ENCODE results near the gene R3HDM2. TPM values are rescaled to one million over a fixed set of nuclear protein-coding genes. Genes with fewer than 3 reads are reported as not detected.

The R3HDM2 gene
- total and polyA plus RNA-seq, 2 of the 13 experiments (the other 11 are each of a cell fraction or from before 2014, with no cell fraction given), result 11.1 to 23.5 TPM

DNA sequence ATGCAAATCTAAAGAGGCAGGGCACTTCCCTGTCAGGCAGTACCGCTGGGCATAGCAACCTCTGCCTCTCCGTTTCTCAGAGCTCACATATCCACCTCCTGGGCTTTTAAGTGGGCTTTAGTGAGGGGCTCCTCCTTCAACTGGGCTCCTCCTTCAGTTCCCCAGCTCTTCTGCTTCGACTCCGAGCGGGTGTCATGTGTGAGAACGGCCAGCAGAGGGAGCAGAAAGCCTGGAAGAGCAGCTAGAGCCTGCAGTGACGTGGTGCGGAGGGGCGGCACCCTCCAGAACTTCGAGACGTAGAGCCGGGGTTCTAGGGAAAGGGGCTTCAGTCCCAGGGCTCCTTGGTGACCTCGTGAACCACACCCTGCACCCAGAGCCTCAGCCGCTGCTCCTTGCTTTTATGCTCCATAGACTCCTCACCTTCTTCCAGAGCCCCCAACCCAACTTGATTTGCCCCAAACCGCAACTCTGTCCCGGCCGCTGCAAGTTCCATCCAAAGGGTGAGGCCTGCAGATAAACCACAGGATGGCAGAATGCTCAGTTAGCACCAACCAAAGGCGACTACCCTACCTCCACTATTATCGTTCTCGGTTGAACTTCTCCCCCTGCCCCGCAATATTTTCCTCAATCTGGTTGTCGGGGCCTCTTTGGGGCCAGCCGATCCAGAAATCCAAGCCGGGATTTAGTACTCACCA is 28.4 kb upstream of the R3HDM2 start (continued):
- TF ChIP-seq, protein P1, sequence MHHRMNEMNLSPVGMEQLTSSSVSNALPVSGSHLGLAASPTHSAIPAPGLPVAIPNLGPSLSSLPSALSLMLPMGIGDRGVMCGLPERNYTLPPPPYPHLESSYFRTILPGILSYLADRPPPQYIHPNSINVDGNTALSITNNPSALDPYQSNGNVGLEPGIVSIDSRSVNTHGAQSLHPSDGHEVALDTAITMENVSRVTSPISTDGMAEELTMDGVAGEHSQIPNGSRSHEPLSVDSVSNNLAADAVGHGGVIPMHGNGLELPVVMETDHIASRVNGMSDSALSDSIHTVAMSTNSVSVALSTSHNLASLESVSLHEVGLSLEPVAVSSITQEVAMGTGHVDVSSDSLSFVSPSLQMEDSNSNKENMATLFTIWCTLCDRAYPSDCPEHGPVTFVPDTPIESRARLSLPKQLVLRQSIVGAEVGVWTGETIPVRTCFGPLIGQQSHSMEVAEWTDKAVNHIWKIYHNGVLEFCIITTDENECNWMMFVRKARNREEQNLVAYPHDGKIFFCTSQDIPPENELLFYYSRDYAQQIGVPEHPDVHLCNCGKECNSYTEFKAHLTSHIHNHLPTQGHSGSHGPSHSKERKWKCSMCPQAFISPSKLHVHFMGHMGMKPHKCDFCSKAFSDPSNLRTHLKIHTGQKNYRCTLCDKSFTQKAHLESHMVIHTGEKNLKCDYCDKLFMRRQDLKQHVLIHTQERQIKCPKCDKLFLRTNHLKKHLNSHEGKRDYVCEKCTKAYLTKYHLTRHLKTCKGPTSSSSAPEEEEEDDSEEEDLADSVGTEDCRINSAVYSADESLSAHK (CRISPR knock-in tag; IDR thresholded peaks at IDR 0.05; ENCODE audit: borderline replicate concordance), result no peak
- TF ChIP-seq, protein P2, sequence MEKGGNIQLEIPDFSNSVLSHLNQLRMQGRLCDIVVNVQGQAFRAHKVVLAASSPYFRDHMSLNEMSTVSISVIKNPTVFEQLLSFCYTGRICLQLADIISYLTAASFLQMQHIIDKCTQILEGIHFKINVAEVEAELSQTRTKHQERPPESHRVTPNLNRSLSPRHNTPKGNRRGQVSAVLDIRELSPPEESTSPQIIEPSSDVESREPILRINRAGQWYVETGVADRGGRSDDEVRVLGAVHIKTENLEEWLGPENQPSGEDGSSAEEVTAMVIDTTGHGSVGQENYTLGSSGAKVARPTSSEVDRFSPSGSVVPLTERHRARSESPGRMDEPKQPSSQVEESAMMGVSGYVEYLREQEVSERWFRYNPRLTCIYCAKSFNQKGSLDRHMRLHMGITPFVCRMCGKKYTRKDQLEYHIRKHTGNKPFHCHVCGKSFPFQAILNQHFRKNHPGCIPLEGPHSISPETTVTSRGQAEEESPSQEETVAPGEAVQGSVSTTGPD (CRISPR knock-in tag; IDR thresholded peaks at IDR 0.05), result no peak
- TF ChIP-seq ELF1 (CRISPR knock-in tag; IDR thresholded peaks at IDR 0.05) (no peak), ATF7 (IDR thresholded peaks at IDR 0.05) (no peak), ATF7 (CRISPR knock-in tag; IDR thresholded peaks at IDR 0.05) (no peak), TBX3 (IDR thresholded peaks at IDR 0.05; ENCODE audit: borderline replicate concordance) (no peak), KMT2B (CRISPR knock-in tag; IDR thresholded peaks at IDR 0.05) (no peak), NBN (conservative IDR thresholded peaks at IDR 0.05) (no peak)
- TF ChIP-seq, protein P3, sequence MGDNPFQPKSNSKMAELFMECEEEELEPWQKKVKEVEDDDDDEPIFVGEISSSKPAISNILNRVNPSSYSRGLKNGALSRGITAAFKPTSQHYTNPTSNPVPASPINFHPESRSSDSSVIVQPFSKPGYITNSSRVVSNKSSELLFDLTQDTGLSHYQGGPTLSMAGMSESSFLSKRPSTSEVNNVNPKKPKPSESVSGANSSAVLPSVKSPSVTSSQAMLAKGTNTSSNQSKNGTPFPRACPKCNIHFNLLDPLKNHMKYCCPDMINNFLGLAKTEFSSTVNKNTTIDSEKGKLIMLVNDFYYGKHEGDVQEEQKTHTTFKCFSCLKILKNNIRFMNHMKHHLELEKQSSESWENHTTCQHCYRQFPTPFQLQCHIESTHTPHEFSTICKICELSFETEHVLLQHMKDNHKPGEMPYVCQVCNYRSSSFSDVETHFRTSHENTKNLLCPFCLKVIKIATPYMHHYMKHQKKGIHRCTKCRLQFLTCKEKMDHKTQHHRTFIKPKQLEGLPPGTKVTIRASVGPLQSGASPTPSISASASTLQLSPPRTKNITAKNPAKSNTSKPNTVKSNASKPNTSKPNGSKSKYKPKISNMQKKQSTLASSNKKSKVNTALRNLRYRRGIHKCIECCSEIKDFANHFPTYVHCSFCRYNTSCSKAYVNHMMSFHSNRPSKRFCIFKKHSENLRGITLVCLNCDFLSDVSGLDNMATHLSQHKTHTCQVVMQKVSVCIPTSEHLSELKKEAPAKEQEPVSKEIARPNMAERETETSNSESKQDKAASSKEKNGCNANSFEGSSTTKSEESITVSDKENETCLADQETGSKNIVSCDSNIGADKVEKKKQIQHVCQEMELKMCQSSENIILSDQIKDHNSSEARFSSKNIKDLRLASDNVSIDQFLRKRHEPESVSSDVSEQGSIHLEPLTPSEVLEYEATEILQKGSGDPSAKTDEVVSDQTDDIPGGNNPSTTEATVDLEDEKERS (CRISPR knock-in tag; IDR thresholded peaks at IDR 0.05), result no peak
- TF ChIP-seq, protein P4, sequence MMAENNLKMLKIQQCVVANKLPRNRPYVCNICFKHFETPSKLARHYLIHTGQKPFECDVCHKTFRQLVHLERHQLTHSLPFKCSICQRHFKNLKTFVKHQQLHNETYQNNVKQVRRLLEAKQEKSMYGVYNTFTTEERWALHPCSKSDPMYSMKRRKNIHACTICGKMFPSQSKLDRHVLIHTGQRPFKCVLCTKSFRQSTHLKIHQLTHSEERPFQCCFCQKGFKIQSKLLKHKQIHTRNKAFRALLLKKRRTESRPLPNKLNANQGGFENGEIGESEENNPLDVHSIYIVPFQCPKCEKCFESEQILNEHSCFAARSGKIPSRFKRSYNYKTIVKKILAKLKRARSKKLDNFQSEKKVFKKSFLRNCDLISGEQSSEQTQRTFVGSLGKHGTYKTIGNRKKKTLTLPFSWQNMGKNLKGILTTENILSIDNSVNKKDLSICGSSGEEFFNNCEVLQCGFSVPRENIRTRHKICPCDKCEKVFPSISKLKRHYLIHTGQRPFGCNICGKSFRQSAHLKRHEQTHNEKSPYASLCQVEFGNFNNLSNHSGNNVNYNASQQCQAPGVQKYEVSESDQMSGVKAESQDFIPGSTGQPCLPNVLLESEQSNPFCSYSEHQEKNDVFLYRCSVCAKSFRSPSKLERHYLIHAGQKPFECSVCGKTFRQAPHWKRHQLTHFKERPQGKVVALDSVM (CRISPR knock-in tag; IDR thresholded peaks at IDR 0.05), result no peak
- TF ChIP-seq, protein P5, sequence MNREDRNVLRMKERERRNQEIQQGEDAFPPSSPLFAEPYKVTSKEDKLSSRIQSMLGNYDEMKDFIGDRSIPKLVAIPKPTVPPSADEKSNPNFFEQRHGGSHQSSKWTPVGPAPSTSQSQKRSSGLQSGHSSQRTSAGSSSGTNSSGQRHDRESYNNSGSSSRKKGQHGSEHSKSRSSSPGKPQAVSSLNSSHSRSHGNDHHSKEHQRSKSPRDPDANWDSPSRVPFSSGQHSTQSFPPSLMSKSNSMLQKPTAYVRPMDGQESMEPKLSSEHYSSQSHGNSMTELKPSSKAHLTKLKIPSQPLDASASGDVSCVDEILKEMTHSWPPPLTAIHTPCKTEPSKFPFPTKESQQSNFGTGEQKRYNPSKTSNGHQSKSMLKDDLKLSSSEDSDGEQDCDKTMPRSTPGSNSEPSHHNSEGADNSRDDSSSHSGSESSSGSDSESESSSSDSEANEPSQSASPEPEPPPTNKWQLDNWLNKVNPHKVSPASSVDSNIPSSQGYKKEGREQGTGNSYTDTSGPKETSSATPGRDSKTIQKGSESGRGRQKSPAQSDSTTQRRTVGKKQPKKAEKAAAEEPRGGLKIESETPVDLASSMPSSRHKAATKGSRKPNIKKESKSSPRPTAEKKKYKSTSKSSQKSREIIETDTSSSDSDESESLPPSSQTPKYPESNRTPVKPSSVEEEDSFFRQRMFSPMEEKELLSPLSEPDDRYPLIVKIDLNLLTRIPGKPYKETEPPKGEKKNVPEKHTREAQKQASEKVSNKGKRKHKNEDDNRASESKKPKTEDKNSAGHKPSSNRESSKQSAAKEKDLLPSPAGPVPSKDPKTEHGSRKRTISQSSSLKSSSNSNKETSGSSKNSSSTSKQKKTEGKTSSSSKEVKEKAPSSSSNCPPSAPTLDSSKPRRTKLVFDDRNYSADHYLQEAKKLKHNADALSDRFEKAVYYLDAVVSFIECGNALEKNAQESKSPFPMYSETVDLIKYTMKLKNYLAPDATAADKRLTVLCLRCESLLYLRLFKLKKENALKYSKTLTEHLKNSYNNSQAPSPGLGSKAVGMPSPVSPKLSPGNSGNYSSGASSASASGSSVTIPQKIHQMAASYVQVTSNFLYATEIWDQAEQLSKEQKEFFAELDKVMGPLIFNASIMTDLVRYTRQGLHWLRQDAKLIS (CRISPR knock-in tag; IDR thresholded peaks at IDR 0.05), result no peak
- TF ChIP-seq, protein P6, sequence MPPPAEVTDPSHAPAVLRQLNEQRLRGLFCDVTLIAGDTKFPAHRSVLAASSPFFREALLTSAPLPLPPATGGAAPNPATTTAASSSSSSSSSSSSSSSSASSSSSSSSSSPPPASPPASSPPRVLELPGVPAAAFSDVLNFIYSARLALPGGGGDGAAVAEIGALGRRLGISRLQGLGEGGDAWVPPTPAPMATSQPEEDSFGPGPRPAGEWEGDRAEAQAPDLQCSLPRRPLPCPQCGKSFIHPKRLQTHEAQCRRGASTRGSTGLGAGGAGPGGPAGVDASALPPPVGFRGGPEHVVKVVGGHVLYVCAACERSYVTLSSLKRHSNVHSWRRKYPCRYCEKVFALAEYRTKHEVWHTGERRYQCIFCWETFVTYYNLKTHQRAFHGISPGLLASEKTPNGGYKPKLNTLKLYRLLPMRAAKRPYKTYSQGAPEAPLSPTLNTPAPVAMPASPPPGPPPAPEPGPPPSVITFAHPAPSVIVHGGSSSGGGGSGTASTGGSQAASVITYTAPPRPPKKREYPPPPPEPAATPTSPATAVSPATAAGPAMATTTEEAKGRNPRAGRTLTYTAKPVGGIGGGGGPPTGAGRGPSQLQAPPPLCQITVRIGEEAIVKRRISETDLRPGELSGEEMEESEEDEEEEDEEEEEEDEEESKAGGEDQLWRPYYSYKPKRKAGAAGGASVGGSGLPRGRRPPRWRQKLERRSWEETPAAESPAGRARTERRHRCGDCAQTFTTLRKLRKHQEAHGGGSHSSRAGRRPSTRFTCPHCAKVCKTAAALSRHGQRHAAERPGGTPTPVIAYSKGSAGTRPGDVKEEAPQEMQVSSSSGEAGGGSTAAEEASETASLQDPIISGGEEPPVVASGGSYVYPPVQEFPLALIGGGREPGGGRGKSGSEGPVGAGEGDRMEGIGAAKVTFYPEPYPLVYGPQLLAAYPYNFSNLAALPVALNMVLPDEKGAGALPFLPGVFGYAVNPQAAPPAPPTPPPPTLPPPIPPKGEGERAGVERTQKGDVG (CRISPR knock-in tag; IDR thresholded peaks at IDR 0.05; ENCODE audit: borderline replicate concordance), result 0 out of 2 replicates have a peak, but pooled peaks have one; percentile 58
